Measurements from ENCODE around the gene FAM200A.
"Not testable (repeated sequence)": the region's sequence is repeated elsewhere in the genome, so short reads cannot be mapped to it uniquely, and the experiment has no call there.

The FAM200A gene

GRCh38 chr7:99551767-99552463 is at the start of gene FAM200A:
FAM200A (minus strand) TSS chr7:99552114; CDS start chr7:99548407, 3,707 bp downstream.
- H3K36me3 ChIP-seq (ENCODE audit: insufficient read depth, low read length) = peaks cover 29% of the 10 kb centered on the region
- TF ChIP-seq EZH2 (IDR thresholded peaks at IDR 0.05) = no peak
- peak; percentile 98 for TF ChIP-seq POLR2AphosphoS5 (IDR thresholded peaks at IDR 0.05; ENCODE audit: borderline replicate concordance, low read depth, low read length)
- peak; percentile 78 for TF ChIP-seq FOXP2 (optimal IDR thresholded peaks at IDR 0.05; ENCODE audit: control extremely low read depth, extremely low read length, insufficient read depth)

DNA sequence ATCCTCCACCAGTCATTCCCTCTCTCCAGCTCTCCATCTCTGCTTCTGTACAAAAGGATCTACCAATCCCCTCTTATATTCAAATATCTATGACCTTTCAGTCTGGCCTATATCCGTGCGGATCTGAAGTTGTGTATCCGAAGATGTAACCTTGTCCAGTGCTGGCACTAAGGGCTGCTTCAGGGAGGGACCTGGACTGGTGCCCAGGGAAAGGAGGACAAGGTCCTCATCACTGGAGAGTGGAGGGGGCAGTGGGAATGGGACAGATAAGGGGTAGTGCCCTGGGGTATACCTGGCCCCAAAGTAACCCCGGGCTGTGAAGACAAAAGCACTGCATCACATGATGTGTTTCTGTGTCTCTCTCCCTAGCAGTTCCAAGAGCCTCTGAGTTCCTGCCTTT is 47.9 kb upstream of the FAM200A start:
- H3K27ac ChIP-seq = no peak overlapping the region
- no peak overlapping the region for H3K4me3 ChIP-seq
- H3K9ac ChIP-seq (ENCODE audit: insufficient read length) = no peak overlapping the region
- no peak for TF ChIP-seq EZH2 (IDR thresholded peaks at IDR 0.05)
- TF ChIP-seq FOXP2 (optimal IDR thresholded peaks at IDR 0.05; ENCODE audit: control extremely low read depth, extremely low read length, insufficient read depth) = no peak
- no peak for TF ChIP-seq POLR2AphosphoS5 (IDR thresholded peaks at IDR 0.05; ENCODE audit: borderline replicate concordance, low read depth, low read length)
- no peak for DNase-seq (ENCODE audit: low read depth, low spot score)
- H3K9me3 ChIP-seq (ENCODE audit: low read depth, low read length) = no peaks in the 10 kb centered on the region
- H3K36me3 ChIP-seq (ENCODE audit: insufficient read depth, low read length) = no peaks in the 10 kb centered on the region

More at GRCh38 chr7:99551767-99552463, at the start of gene FAM200A:
- peak; percentile 75 for DNase-seq (ENCODE audit: low read depth, low spot score)
- peak within 1 kb of the TSS; percentile 95 for H3K4me3 ChIP-seq
- H3K9me3 ChIP-seq (ENCODE audit: low read depth, low read length) = peaks cover 6% of the 10 kb centered on the region; the same call in 1 of the 2 replicates
- peak within 1 kb of the TSS; percentile 76 for H3K27ac ChIP-seq
- H3K9ac ChIP-seq (ENCODE audit: insufficient read length) = peak within 1 kb of the TSS; percentile 98

GRCh38 chr7:99597762-99598501 is 46.0 kb upstream of the FAM200A start, which contains the start of gene TMEM225B:
TMEM225B (plus strand) TSS chr7:99598267; CDS start chr7:99604389, 6,122 bp downstream.
- Histone ChIP-seq H3K9me3 (ENCODE audit: low read depth, low read length) (no peaks in the 10 kb centered on the region), H3K36me3 (ENCODE audit: insufficient read depth, low read length) (no peaks in the 10 kb centered on the region), H3K9ac (ENCODE audit: insufficient read length) (no peak within 1 kb of the TSS), H3K27ac (no peak within 1 kb of the TSS), H3K4me3 (no peak within 1 kb of the TSS)
- no peak for DNase-seq (ENCODE audit: low read depth, low spot score)
- TF ChIP-seq EZH2 (IDR thresholded peaks at IDR 0.05) = no peak
- no peak for TF ChIP-seq POLR2AphosphoS5 (IDR thresholded peaks at IDR 0.05; ENCODE audit: borderline replicate concordance, low read depth, low read length)
- no peak for TF ChIP-seq FOXP2 (optimal IDR thresholded peaks at IDR 0.05; ENCODE audit: control extremely low read depth, extremely low read length, insufficient read depth)

- H3K36me3 ChIP-seq (ENCODE audit: insufficient read depth, low read length) = no peaks in the 10 kb centered on the region
- DNase-seq (ENCODE audit: low read depth, low spot score) = no peak
- TF ChIP-seq FOXP2 (optimal IDR thresholded peaks at IDR 0.05; ENCODE audit: control extremely low read depth, extremely low read length, insufficient read depth) = no peak
- no peak for TF ChIP-seq POLR2AphosphoS5 (IDR thresholded peaks at IDR 0.05; ENCODE audit: borderline replicate concordance, low read depth, low read length)
- TF ChIP-seq EZH2 (IDR thresholded peaks at IDR 0.05) = no peak
- H3K9me3 ChIP-seq (ENCODE audit: low read depth, low read length) = no peaks in the 10 kb centered on the region
- no peak overlapping the region for H3K27ac ChIP-seq
- no peak overlapping the region for H3K4me3 ChIP-seq
- no peak overlapping the region for H3K9ac ChIP-seq (ENCODE audit: insufficient read length)
These were observed 44.6 kb upstream of the FAM200A start for GRCh38 chr7:99596408-99596955.

DNA sequence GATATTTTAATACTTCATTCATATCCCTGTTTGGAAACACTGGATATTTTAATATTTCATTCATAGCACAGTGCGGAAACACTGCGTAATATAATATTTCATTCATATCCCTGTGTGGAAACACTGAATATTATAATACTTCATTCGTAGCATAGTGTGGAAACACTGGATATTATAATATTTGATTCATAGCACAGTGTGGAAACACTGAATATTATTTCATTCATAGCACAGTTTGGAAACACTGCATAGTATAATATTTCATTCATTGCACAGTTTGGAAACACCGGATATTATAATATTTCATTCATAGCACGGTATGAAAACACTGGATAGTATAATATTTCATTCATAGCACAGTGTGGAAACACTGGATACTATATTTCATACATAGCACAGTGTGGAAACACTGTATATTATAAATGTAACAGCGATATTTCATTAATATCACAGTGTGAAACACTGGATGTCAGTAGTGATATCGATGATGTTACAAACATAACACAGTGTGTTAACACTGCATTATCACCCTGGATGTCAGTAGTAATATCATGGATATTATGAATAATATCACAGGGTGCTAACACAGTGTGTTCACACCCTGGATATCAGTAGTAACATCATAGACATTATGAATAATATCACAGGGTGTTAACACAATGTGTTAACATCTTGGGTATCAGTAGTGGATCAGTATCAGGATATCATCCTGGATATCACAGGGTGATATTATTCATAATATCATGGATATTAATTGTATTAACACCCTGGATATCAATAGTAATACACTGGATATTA is 43.2 kb upstream of the FAM200A start:
- no peaks in the 10 kb centered on the region for H3K36me3 ChIP-seq (ENCODE audit: insufficient read depth, low read length)
- no peak overlapping the region for H3K9ac ChIP-seq (ENCODE audit: insufficient read length)
- TF ChIP-seq FOXP2 (optimal IDR thresholded peaks at IDR 0.05; ENCODE audit: control extremely low read depth, extremely low read length, insufficient read depth) (no peak), POLR2AphosphoS5 (IDR thresholded peaks at IDR 0.05; ENCODE audit: borderline replicate concordance, low read depth, low read length) (no peak), EZH2 (IDR thresholded peaks at IDR 0.05) (no peak)
- no peaks in the 10 kb centered on the region for H3K9me3 ChIP-seq (ENCODE audit: low read depth, low read length)
- H3K27ac ChIP-seq = no peak overlapping the region
- no peak overlapping the region for H3K4me3 ChIP-seq
- no peak for DNase-seq (ENCODE audit: low read depth, low spot score)

DNA sequence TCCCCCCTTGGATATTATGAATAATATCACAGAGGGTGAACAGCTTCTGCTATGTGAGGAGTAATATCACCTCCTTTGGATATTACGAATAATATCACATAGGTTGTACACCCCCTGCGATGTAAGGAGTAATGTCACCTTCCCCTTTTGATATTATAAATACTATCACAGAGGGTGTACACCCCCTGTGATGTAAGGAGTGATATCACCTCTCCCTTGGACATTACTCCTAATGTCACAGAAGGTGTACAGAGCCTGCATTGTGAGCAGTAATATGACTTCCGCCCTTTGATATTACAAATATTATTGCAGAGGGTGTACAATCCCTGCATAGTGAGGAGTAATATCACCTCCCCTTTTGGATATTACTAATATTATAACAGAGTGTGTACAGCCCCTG is 37.0 kb upstream of the FAM200A start:
- H3K4me3 ChIP-seq = no peak overlapping the region
- DNase-seq (ENCODE audit: low read depth, low spot score) = no peak
- no peak overlapping the region for H3K9ac ChIP-seq (ENCODE audit: insufficient read length)
- no peak for TF ChIP-seq FOXP2 (optimal IDR thresholded peaks at IDR 0.05; ENCODE audit: control extremely low read depth, extremely low read length, insufficient read depth)
- TF ChIP-seq EZH2 (IDR thresholded peaks at IDR 0.05) = no peak
- TF ChIP-seq POLR2AphosphoS5 (IDR thresholded peaks at IDR 0.05; ENCODE audit: borderline replicate concordance, low read depth, low read length) = no peak
- H3K27ac ChIP-seq = no peak overlapping the region
- no peaks in the 10 kb centered on the region for H3K36me3 ChIP-seq (ENCODE audit: insufficient read depth, low read length)
- no peaks in the 10 kb centered on the region for H3K9me3 ChIP-seq (ENCODE audit: low read depth, low read length)

DNA sequence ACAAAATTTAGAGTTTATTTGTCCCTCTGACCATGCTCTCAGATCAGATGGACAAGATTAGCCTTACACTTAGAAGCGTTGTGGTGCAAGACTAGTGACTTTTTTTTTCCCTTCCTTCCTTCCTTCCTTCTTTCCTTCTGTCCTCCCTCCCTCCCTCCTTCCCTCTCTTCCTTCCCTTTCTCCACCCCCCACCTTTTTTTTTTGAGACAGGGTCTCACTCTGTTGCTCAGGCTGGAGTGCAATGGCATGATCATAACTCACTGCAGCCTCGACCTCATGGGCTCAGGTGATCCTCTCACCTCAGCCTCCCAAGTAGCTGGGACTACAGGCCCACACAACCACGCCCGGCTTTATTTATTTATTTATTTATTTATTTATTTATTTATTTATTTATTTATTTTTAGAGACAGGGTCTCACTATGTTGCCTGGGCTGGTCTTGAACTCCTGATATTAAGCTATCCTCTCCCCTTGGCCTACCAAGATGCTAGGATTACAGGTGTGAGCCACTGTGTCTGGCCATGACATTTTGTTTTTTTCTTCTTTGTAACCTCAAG is 28.9 kb upstream of the FAM200A start:
- H3K27ac ChIP-seq; H3K36me3 ChIP-seq (ENCODE audit: insufficient read depth, low read length); H3K9me3 ChIP-seq (ENCODE audit: low read depth, low read length); DNase-seq (ENCODE audit: low read depth, low spot score): not testable (repeated sequence)
- peak overlapping the region; percentile 81 for H3K4me3 ChIP-seq
- peak overlapping the region; percentile 53 for H3K9ac ChIP-seq (ENCODE audit: insufficient read length)
